ENCODE measurements around the gene AADAC.

GRCh38 chr3:151800431-151800830, 13.5 kb upstream of the AADAC start:
- no peak for TF ChIP-seq POLR2A (IDR thresholded peaks at IDR 0.05; ENCODE audit: low read depth)
- no peak for TF ChIP-seq CTCF (IDR thresholded peaks at IDR 0.05)
- TF ChIP-seq POLR2AphosphoS5 (IDR thresholded peaks at IDR 0.05) = no peak
- TF ChIP-seq EP300 (IDR thresholded peaks at IDR 0.05) = no peak
